ENCODE results near the gene FSTL4.
"Not testable (repeated sequence)": the region's sequence is repeated elsewhere in the genome, so short reads cannot be mapped to it uniquely, and the experiment has no call there.

Gene FSTL4

GRCh38 chr5:133214153-133214820, 398.1 kb downstream of the FSTL4 start:
- DNase-seq (ENCODE audit: insufficient read length, low spot score), result no peak
- FAIRE-seq, result no peak

GRCh38 chr5:133205649-133206048, 406.7 kb downstream of the FSTL4 start:
- FAIRE-seq (no peak), DNase-seq (ENCODE audit: insufficient read length, low spot score) (no peak)

- DNase-seq (ENCODE audit: insufficient read length, low spot score), result no peak
- no peak for FAIRE-seq
Measured at GRCh38 chr5:133205204-133205603, 407.1 kb downstream of the FSTL4 start.

- FAIRE-seq, result no peak
- no peak for DNase-seq (ENCODE audit: insufficient read length, low spot score)
Measured at GRCh38 chr5:133203317-133204305, 408.7 kb downstream of the FSTL4 start.

- no peak for FAIRE-seq
Measured at GRCh38 chr5:133202066-133202665, 410.2 kb downstream of the FSTL4 start.

GRCh38 chr5:133201310-133201709, 411.0 kb downstream of the FSTL4 start:
- no peak for DNase-seq (ENCODE audit: insufficient read length, low spot score)
- FAIRE-seq, result no peak

More at GRCh38 chr5:133202066-133202665, 410.2 kb downstream of the FSTL4 start:
- DNase-seq (ENCODE audit: insufficient read length, low spot score), result no peak

GRCh38 chr5:133200256-133200655, 412.1 kb downstream of the FSTL4 start:
- no peak for DNase-seq (ENCODE audit: insufficient read length, low spot score)
- FAIRE-seq, result no peak

- DNase-seq (ENCODE audit: insufficient read length, low spot score), result no peak
- FAIRE-seq, result no peak
Measured at GRCh38 chr5:133199417-133200178, 412.7 kb downstream of the FSTL4 start.

- FAIRE-seq (no peak), DNase-seq (ENCODE audit: insufficient read length, low spot score) (no peak)
Measured at GRCh38 chr5:133198511-133198910, 413.8 kb downstream of the FSTL4 start.

GRCh38 chr5:133196441-133197085, 415.8 kb downstream of the FSTL4 start:
- FAIRE-seq (no peak), DNase-seq (ENCODE audit: insufficient read length, low spot score) (no peak)

- no peak for DNase-seq (ENCODE audit: insufficient read length, low spot score)
- no peak for FAIRE-seq
Measured at GRCh38 chr5:133195250-133195649, 417.1 kb downstream of the FSTL4 start.

- FAIRE-seq, result no peak
- no peak for DNase-seq (ENCODE audit: insufficient read length, low spot score)
Measured at GRCh38 chr5:133193794-133194193, 418.5 kb downstream of the FSTL4 start.

- no peak for FAIRE-seq
- DNase-seq (ENCODE audit: insufficient read length, low spot score), result no peak
Measured at GRCh38 chr5:133192716-133193115, 419.6 kb downstream of the FSTL4 start.

- no peak for FAIRE-seq
- DNase-seq (ENCODE audit: insufficient read length, low spot score), result no peak
Measured at GRCh38 chr5:133189881-133190280, 422.5 kb downstream of the FSTL4 start.

GRCh38 chr5:133179405-133179804, 432.9 kb downstream of the FSTL4 start:
- FAIRE-seq (no peak), DNase-seq (ENCODE audit: insufficient read length, low spot score) (no peak)

GRCh38 chr5:133170756-133171387, 441.5 kb downstream of the FSTL4 start:
- DNase-seq (ENCODE audit: insufficient read length, low spot score); FAIRE-seq: not testable (repeated sequence)

- FAIRE-seq, result no peak
- no peak for DNase-seq (ENCODE audit: insufficient read length, low spot score)
Measured at GRCh38 chr5:133164759-133165158, 447.6 kb downstream of the FSTL4 start.

GRCh38 chr5:133163839-133164238, 448.5 kb downstream of the FSTL4 start:
- DNase-seq (ENCODE audit: insufficient read length, low spot score) (no peak), FAIRE-seq (no peak)

- no peak for DNase-seq (ENCODE audit: insufficient read length, low spot score)
- no peak for FAIRE-seq
Measured at GRCh38 chr5:133159543-133159942, 452.8 kb downstream of the FSTL4 start.

All from HTR-8/SVneo (cell line).